IPS DF 19.7 (cell line): ENCODE measurements around the gene PCMTD2.
"Not testable (repeated sequence)": the region's sequence is repeated elsewhere in the genome, so short reads cannot be mapped to it uniquely, and the experiment has no call there.

Source experiments
- DNase-seq: peaks from one replicate; pipeline ENCODE4 v3.0.0-alpha.2; 2013; ENCODE audit warnings: low read depth, low spot score

PCMTD2 gene

DNA sequence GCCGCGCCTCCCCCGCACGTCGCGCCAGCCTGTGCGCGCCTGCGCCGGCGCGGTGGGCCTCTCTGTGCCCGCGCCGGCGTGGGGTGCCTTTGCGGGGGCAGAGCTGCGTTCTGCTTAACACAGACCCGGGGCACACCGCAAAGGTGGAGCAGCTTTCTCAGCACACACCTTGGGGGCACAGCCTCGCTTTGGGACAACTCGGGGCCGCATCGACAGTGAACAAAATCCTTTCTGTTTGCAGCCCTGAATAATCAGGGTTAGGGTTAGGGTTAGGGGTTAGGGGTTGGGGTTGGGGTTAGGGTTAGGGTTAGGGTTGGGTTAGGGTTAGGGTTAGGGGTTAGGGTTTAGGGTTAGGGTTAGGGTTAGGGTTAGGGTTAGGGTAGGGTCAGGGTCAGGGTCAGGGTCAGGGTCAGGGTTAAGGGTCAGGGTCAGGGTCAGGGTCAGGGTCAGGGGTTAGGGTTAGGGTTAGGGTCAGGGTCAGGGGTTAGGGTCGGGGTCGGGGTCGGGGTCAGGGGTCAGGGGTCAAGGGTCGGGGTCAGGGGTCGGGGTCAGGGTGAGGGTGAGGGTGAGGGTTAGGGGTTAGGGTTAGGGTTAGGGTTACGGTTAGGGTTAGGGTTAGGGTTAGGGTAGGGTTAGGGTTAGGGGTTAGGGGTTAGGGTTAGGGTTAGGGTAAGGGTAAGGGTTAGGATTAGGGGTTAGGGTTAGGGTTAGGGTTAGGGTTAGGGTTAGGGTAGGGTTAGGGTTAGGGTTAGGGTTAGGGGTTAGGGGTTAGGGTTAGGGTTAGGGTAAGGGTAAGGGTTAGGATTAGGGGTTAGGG lies 31.1 kb downstream of the PCMTD2 start:
- not testable (repeated sequence) for DNase-seq

DNA sequence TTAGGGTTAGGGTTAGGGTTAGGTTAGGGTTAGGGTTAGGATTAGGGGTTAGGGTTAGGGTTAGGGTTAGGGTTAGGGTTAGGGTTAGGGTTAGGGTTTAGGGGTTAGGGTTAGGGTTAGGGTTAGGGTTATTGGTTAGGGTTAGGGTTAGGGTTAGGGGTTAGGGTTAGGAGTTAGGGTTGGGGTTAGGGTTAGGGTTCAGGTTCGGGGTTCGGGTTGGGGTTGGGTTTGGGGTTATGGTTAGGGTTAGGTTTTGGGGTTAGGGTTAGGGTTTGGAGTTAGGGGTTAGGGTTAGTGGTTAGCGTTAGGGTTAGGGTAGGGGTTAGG lies 31.7 kb downstream of the PCMTD2 start:
- not testable (repeated sequence) for DNase-seq

DNA sequence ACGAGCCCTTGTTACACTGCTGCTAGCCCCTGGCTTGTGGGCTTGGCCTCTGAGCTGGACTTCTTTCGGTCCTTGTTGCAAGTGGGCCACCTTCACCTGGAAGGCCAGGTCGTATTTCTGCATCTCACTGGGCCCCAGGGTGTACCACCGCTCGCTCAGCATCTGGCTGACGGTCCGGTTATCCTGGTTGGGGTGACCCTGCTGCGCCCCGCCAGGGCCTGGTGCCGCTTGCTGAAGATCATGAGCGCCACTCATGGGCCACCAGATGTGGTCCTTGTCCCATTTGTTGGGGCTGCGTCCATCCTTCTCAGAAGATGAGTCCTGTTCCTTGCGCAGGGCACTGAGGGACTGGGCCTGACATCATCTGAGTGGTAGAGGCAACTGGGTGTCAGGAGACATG lies 36.6 kb downstream of the PCMTD2 start:
- not testable (repeated sequence) for DNase-seq

DNA sequence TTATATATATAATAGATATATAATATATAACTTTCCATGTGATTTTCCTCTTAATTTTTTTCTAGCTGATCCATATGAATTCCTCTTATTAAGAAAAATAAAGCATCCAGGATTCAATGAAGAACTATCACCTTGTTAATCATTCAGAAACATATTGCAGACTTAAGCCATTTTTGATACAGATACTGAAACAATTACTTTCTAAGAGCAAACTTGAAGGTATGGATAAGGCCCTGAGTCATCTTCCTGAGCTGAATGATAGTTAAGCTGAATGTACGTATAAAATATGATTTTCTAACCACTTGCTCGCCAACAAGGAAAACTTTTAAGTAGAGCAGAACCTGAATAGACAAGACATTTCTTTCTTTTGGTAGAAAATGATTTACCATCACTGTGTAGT lies 47.5 kb downstream of the PCMTD2 start:
- DNase-seq: not testable (repeated sequence)

DNA sequence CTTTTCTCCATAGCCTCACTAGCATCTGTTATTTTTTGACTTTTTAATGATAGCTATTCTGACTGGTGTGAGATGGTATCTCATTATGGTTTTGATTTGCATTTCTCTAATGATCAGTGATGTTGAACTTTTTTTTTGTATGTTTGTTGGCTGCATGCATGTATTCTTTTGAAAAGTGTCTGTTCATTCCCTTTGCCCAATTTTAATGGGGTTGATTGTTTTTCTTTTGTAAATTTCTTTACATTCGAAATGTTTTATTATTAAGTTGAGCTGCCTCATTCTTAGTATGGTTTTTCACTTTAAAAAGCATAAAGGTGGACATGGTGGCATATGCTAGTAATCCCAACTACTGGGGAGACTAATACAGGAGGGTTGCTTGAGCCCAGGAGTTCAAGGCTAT lies 58.2 kb downstream of the PCMTD2 start:
- not testable (repeated sequence) for DNase-seq

DNA sequence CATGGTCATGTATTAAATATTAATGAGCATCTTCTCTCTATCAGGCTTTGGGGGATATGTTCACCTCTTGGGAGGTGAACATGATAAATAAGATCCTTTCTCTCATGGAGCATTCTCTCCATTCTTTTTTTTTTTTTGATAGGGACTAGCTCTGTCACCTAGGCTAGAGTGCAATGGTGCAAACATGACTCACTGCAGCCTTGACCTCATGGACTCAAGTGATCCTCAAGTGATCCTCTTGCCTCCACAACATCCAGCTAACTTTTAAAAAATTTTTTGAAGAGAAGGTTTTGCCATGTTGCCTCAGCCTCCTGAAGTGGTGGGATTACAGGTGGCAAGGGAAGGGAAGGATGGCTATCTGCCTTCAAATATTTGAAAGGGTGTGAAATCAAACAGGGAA lies 59.8 kb downstream of the PCMTD2 start:
- DNase-seq: not testable (repeated sequence)

DNA sequence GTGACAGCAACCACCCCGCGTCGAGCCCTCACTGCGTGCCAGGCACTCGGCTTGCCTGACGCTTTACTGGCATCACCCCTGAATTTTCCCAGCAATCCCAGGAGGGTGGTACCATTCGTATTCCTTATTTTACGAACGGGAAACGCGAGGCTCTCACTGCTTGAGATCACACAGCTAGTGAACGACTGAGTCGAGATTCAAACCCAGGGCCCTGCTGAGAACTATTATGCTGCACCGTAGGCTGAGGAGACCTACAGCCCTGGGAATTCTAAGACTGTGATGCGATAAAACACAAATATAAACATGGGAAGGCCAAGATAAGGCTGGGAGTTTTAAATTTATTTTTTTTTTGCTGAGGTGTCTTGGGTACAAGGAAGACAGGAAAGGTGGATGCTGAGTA lies 60.3 kb downstream of the PCMTD2 start:
- DNase-seq: not testable (repeated sequence)

DNA sequence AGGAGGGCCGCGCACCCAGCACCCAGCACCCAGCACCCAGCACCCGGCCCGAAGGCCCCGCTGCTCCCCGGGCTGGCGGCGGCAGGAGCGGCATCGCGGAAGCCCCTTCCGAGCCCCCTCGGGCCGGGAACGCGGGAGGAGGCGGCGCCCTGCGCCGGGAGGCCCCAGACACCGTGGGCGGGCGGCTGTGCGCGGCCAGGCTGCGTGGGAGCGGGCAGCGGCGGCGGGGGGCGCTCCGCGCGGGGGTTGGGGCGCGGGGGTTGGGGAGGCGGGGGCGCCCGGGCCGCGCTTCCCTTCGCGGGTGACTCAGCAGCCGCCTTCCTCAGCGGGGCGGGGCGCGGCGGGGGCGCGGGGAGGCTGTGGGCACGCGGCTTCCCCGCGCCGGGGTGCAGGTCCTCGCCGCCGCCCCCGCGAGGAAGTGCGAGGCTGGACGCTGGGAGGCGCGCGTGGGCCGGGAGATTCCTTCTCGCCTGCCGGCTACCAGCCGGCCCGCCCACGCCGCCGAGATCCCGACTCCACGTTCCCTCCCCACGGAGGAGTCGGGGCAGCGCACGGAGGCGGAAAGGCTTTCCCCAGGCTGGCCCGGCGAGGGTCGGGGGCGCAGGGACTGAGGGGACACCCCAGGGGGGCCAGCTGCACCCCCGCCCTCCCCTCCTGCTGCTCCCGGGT lies 61.0 kb downstream of the PCMTD2 start:
- DNase-seq: not testable (repeated sequence)

DNA sequence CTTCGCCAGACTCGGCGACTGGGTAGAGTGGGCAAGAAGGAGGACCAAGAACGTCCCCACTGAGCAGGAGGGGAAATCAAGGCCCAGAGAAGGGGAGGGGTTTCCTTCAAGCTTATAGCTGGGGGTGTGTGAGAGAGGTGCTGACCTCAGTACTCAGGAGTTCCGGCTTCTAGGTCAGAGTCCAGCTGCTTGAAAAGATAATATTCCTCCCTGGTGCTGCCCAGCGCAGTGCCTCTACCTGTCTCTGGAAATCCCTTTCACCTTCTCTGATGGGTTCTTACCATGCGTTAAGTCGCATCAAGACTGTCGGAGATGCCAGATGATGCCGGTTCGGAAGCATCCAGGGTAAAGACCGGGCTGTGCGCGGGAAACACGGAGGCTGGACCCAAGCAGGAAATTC lies 61.8 kb downstream of the PCMTD2 start:
- DNase-seq: not testable (repeated sequence)

DNA sequence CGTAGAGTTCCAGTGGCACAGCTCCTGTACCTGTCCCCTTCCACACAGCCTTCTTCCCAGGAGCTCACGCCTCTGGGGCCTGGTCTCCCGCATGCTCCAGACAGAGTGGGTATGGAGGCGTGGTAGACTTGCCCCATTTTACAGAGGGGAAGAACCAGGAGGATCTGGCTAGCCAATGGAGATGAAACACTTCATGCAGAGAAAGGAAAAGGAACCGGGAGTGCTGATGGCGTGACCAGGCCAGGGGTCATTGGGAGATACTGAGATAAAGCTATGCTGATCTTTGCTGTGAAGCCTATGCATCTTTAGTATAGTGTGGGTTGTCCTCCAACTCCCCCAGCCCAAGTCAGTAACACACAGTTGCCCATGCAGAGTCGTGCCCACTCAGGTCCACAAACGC lies 62.5 kb downstream of the PCMTD2 start:
- DNase-seq: not testable (repeated sequence)

DNA sequence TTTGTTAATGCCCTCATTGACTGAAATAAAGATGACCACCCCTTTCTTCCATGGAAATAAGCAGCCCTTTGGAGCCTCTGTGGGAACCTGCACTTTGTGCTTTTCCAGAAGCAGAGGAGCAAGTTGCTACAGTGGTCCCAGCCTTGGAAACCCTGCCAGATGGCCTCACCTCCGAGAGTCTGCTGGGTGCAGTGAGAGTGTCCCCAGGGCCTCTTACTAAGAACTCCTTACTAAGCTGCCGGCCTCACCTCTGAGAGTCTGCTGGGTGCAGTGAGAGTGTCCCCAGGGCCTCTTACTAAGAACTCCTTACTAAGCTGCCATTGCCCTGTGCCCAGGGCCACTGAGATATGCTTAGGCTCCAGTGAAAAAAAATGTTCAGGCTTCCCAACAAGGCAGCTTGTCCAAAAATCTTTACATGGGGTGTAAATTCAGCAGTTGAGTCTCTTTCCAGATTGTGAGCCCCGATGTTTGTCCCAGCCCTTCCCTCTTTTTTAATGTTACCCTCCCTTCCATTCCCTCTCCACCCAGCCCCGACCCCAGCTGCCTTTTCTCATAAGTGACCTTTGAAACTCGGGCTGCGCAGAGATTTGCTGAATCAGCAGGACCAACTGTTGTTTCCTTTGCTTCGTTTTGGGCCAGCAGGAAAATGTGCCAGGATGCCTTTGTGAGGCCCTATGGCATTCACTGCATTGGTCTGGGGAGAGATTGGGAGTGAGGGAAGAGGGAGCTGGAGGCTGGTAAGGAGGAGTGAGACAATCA lies 66.7 kb downstream of the PCMTD2 start:
- not testable (repeated sequence) for DNase-seq
